ENCODE data around the gene LRRC72. TPM values are rescaled to one million over a fixed set of nuclear protein-coding genes. Genes with fewer than 3 reads are reported as not detected.

The LRRC72 gene
- total RNA-seq, 1 donor from 2014 or later: not detected

DNA sequence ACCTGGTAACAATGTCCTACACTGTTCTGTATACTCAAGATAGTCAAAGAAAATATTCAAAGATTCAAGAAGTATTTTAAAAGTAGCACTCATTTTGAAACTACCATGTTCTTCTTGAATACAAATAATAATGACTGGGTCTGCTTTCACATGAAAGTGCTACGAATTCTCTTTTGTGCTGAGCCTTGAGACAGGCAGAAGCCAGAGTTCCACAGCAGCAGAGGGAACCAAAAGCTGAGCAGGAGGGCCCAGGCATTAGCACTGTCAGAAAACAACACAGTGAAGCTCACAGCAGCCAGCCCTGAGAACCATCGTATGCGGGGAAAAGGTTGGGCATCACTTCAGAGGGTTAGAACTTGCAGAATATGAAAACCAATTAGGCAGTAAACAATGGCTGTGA lies 80.1 kb downstream of the LRRC72 start:
- H3K4me1 Mint-ChIP-seq (ENCODE audit: unreplicated experiment): peaks cover 8% of the 10 kb centered on the region
- no peak overlapping the region for H3K27ac Mint-ChIP-seq
- DNase-seq (ENCODE audit: extremely low spot score, unreplicated experiment): no peak
- no peak overlapping the region for H3K4me3 Mint-ChIP-seq
- TF ChIP-seq, protein P1, sequence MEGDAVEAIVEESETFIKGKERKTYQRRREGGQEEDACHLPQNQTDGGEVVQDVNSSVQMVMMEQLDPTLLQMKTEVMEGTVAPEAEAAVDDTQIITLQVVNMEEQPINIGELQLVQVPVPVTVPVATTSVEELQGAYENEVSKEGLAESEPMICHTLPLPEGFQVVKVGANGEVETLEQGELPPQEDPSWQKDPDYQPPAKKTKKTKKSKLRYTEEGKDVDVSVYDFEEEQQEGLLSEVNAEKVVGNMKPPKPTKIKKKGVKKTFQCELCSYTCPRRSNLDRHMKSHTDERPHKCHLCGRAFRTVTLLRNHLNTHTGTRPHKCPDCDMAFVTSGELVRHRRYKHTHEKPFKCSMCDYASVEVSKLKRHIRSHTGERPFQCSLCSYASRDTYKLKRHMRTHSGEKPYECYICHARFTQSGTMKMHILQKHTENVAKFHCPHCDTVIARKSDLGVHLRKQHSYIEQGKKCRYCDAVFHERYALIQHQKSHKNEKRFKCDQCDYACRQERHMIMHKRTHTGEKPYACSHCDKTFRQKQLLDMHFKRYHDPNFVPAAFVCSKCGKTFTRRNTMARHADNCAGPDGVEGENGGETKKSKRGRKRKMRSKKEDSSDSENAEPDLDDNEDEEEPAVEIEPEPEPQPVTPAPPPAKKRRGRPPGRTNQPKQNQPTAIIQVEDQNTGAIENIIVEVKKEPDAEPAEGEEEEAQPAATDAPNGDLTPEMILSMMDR (conservative IDR thresholded peaks at IDR 0.05): no peak
- H3K27me3 Mint-ChIP-seq: no peaks in the 10 kb centered on the region
- no peaks in the 10 kb centered on the region for H3K9me3 Mint-ChIP-seq
- peaks cover 57% of the 10 kb centered on the region for H3K36me3 Mint-ChIP-seq

GRCh38 chr7:16609842-16610450 lies 83.3 kb downstream of the LRRC72 start:
- Mint-ChIP-seq H3K4me1 (ENCODE audit: unreplicated experiment) (peaks cover 8% of the 10 kb centered on the region), H3K27ac (peak overlapping the region; percentile 52), H3K9me3 (no peaks in the 10 kb centered on the region), H3K36me3 (peaks cover 31% of the 10 kb centered on the region), H3K4me3 (peak overlapping the region; percentile 38), H3K27me3 (no peaks in the 10 kb centered on the region)
- no peak for DNase-seq (ENCODE audit: extremely low spot score, unreplicated experiment)
- TF ChIP-seq, protein P1 (conservative IDR thresholded peaks at IDR 0.05): no peak

DNA sequence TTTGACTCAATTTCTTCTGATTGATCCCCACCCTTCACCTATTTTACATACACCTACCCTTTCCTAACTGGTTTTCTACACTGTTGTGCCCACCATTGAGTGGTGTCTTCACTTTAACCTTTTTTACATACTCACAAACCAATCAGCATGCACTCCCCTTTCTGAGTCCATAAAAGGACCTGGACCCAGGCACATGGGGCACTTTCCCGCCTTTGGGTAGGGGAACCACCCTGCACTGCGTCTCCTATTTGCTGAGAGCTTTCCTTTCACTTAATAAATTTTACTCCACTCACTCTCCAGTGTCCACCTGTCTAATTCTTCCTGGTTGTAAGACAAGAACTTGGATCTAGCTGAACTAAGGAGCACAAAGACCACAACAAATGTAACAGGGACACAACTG lies 85.1 kb downstream of the LRRC72 start:
- no peaks in the 10 kb centered on the region for H3K9me3 Mint-ChIP-seq
- H3K4me3 Mint-ChIP-seq: no peak overlapping the region
- H3K27ac Mint-ChIP-seq: no peak overlapping the region
- peaks cover 34% of the 10 kb centered on the region for H3K36me3 Mint-ChIP-seq
- H3K4me1 Mint-ChIP-seq (ENCODE audit: unreplicated experiment): peaks cover 8% of the 10 kb centered on the region
- TF ChIP-seq, protein P1 (conservative IDR thresholded peaks at IDR 0.05): no peak
- no peak for DNase-seq (ENCODE audit: extremely low spot score, unreplicated experiment)
- no peaks in the 10 kb centered on the region for H3K27me3 Mint-ChIP-seq

DNA sequence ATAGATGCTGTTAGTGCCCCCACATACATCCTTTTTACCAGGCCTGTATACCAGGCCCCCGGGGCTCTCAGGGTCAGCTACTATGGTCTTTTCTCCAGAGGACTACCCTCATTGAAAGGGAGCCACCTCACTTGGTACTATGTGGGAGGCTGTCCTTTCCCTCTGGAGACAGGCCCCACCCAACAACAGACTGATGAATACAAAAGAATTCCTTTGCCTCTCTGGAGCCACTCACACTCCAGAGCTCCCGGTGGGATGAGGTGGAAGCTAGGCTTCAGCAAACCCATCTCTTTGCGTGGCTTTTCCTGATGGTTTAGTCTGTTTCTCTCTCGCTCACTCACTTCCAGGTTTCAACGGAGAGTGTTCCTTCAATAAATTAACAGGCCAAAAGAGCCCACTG lies 88.6 kb downstream of the LRRC72 start:
- Mint-ChIP-seq H3K27ac (no peak overlapping the region), H3K27me3 (no peaks in the 10 kb centered on the region)
- TF ChIP-seq, protein P1 (conservative IDR thresholded peaks at IDR 0.05): no peak

GRCh38 chr7:16616122-16616521 lies 89.5 kb downstream of the LRRC72 start:
- H3K4me3 Mint-ChIP-seq: no peak overlapping the region
- H3K36me3 Mint-ChIP-seq: peaks cover 28% of the 10 kb centered on the region
- no peaks in the 10 kb centered on the region for H3K9me3 Mint-ChIP-seq
- TF ChIP-seq, protein P1 (conservative IDR thresholded peaks at IDR 0.05): no peak
- no peaks in the 10 kb centered on the region for H3K4me1 Mint-ChIP-seq (ENCODE audit: unreplicated experiment)
- H3K27me3 Mint-ChIP-seq: no peaks in the 10 kb centered on the region
- no peak for DNase-seq (ENCODE audit: extremely low spot score, unreplicated experiment)
- no peak overlapping the region for H3K27ac Mint-ChIP-seq

More for the DNA sequence above, 88.6 kb downstream of the LRRC72 start:
- Mint-ChIP-seq H3K9me3 (no peaks in the 10 kb centered on the region), H3K4me1 (ENCODE audit: unreplicated experiment) (no peaks in the 10 kb centered on the region), H3K36me3 (peaks cover 31% of the 10 kb centered on the region), H3K4me3 (no peak overlapping the region)
- DNase-seq (ENCODE audit: extremely low spot score, unreplicated experiment): no peak
